GM21390 (cell line): ENCODE measurements around the gene GIPC3.
"Not testable (repeated sequence)": the region's sequence is repeated elsewhere in the genome, so short reads cannot be mapped to it uniquely, and the experiment has no call there.

ENCODE experiments used
- ATAC-seq: cut with Tn5 transposase; IDR thresholded peaks from one replicate; pipeline ENCODE4 v1.9.1; 2021; ENCODE audit not compliant: unreplicated experiment

The GIPC3 gene

DNA sequence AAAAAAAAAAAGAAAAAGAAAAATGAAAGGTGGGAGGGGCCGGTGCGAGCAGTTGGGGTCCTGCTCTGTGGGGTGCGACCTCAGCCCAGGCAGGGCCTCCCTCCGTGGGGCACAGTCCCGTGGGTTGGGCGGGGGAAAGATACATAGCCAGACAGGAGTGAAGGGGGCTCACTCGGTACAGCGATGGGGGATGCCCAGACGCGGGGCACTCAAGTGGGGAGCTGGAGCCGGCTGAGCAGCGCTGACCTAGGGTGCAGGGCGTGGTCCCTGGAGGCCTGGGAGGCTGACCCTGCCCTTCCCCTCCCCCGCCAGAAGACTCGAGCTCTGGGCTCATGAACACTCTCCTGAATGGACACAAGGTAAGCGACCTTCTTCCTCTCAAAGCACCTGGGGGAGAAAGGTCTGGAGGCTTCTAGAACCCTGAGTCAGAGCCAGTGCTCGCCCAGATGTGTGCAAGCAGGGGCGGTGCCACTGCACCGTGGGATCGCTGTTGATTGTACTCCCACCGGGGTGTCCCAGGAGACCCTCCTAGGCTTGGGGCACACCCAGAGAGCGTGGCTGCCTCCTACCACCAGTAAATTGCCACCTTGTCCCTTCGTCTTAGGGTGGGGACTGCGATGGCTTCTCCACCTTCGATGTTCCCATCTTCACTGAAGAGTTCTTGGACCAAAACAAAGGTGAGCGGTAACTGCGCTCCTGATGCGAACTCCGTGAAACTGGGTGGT, 9.2 kb upstream of the GIPC3 start:
- no peak for ATAC-seq

DNA sequence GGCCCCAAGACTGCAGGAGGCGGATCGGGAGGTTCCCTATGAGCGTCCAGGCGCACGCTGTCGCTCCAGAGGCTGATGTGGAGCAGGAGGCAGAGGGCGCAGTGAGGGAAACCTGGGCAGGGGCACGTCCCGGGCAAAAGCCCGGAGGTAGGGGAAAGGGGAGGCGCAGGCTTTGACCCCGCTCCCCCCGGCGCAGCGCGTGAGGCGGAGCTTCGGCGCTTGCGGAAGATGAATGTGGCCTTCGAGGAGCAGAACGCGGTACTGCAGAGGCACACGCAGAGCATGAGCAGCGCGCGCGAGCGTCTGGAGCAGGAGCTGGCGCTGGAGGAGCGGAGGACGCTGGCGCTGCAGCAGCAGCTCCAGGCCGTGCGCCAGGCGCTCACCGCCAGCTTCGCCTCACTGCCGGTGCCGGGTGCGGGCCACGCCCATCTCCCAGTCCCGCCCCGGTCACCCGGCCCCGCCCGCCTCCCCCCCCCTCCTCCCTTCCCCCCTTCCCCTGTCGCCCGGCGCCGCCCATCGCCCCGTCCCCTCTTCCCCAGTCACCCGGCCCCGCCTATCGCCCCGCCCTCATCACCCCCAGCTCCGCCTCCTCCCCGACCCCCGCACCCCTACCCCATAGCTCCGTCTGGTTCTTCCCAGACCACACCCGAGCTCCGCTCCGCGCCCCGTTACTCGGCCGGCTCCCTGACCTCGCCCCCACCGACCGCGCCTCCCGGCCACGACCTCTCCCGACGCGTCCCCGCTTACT, 8.4 kb upstream of the GIPC3 start:
- ATAC-seq = no peak

DNA sequence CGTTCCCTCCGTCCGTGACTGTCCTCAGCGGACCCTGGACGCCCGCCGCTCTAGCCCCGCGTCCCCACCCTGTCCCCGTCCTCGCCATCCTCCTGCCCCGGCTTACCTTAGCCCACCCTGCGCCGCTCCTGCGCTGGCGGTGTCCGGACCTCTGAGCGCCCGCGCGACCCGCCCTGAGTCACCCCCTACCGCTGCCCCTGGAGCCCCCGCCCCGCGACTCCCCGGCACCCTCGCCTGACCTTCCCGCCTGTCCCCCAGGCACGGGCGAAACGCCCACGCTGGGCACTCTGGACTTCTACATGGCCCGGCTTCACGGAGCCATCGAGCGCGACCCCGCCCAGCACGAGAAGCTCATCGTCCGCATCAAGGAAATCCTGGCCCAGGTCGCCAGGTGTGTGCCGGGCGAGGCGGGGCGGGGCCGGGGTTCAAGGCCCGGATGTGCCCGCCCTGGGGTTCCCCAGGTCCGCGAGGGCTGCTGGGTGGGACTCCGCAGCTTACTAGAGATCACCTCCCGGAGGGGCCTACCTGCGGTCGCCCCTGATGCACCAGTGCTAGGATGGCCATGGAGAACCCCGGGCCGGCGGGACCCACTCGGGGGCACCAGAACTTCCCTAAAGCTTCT, 7.4 kb upstream of the GIPC3 start:
- ATAC-seq = no peak

DNA sequence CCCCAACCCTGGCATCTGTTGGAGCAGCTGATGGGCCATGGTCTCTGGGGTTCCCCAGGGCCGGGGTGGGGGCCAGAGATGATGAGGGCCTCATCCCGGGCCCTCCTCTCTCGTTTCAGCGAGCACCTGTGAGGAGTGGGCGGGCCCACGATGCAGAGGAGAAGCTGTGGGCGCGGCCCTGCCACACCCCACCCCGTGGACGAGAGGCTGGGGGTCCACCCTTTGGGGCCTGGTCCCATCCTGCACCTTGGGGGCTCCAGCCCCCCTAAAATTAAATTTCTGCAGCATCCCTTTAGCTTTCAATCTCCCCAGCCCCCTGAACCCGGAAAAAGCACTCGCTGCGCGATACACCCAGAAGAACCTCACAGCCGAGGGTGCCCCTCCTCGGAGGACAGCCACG, 6.9 kb upstream of the GIPC3 start:
- ATAC-seq = no peak

DNA sequence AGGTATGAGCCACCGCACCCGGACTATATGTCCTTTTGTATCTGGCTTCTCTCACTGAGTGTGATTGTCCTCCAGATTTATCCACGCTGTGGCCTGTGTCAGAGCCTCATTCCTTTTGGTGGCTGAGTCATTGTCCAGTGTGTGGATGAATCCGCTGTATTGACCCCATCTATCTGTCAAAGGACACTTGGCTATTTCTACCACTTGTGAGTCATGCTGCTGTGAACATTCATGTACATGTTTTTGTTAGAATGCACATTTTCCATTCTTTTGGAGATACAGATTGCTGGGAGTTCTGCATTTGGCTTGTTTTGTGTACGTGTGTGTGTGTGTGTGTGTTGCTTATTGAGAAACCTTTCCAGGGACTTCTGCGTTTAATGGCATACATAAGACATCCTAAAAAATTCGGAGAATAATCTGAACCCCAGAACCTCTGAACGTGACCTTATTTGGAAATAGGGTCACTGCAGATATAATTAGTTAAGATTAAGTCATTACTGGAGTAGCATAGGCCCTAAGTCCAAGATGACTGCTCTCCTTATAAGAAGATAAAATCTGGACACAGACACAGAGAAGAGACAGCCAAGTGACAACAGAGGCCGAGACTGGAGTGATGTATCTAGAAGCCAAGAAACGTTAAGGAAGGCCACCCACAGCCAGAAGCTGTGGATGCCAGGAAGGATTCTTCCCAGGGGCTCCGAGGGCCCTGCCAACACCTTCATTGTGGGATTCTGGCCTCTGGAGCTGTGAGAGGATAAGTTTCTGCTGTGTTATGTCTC, 4.9 kb upstream of the GIPC3 start:
- no peak for ATAC-seq

DNA sequence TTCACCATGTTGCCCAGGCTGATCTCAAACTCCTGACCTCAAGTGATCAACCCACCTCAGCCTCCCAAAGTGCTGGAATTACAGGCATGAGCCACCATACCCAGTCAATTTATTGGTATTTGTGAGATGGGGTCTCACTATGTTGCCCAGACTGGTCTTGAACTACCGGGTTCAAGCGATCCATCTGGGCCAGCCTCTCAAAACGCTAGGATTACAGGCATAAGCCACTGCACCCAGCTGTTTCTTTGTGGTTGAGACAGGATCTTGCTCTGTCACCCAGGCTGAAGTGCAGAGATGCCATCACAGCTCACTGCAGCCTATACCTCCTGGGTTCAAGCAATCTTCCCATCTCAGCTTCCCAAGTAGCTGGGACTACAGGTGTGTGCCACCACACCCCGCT, 3.5 kb upstream of the GIPC3 start:
- ATAC-seq = not testable (repeated sequence)

DNA sequence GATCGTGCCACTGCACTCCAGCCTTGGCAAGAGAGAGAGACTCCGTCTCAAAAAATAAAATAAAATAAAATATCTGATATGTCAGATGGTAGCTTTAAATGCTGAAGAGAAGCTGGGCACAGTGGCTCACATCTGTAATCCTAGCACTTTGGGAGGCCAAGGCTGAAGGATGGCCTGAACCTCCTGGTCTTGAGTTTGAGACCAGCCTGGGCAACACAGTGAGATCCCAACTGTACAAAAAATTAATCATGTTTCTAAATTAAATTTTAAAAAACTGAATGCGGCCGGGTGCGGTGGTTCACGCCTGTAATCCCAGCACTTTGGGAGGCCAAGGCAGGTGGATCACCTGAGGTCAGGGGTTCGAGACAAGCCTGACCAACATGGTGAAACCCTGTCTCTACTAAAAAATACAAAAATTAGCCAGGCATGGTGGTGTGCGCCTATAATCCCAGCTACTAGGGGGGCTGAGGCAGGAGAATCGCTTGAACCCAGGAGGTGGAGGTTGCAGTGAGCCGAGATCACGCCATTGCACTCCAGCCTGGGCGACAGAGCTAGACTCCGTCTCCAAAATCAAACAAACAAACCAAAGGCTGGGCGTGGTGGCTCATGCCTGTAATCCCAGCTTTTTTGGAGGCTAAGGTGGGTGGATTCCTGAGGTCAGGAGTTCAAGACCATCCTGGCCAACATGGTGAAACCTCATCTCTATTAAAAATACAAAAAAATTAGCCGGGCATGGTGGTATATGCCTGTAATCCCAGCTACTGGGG, 1.1 kb upstream of the GIPC3 start:
- not testable (repeated sequence) for ATAC-seq

DNA sequence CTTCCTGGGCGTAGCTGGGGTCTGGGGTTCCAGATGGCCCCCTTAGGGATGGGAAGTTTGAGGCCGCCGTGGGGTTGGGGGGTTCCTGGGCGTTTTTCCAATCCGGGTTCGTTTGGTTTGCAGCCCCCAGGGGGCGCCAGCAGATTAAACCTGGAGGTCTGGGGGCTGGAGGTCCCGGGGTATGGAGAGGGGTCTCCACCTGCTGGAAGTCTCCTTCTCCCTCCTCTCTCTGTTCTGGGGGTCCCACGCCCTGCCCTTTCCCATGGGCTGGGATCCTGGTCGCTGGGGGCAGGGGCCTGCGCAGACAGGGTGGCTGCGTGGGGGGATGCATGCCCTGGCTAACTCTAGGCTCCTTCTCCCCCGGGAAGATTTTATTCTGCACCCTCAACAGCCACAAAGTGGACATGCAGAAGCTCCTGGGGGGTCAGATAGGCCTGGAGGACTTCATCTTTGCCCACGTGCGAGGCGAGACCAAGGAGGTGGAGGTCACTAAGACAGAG, 899 bp downstream of the GIPC3 start:
- no peak for ATAC-seq

DNA sequence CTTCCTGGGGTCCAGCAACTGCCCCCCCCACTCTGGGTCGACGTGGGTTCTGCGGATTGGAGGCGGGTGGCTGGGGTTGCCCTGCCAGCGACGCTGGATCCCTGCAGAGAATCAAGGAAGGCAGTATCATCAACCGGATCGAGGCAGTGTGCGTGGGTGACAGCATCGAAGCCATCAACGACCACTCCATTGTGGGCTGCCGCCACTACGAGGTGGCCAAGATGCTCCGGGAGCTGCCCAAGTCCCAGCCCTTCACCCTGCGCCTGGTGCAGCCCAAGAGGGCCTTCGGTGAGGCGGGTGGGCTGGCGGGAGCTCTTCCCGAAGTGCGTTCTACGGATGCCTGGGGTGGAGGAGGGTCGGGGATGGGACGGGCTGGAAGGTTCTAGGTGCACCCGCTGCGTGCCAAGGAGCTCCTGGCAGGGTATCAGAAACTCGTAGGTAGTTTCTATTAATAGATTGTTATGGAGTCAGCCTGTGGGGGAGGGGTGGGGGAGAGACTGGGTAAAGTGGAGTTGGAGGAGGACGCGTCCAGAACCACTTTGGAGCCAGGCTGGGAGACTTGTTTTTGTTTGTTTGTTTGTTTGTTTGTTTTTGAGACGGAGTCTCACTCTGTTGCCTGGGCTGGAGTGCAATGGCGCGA, 1.5 kb downstream of the GIPC3 start:
- no peak for ATAC-seq

DNA sequence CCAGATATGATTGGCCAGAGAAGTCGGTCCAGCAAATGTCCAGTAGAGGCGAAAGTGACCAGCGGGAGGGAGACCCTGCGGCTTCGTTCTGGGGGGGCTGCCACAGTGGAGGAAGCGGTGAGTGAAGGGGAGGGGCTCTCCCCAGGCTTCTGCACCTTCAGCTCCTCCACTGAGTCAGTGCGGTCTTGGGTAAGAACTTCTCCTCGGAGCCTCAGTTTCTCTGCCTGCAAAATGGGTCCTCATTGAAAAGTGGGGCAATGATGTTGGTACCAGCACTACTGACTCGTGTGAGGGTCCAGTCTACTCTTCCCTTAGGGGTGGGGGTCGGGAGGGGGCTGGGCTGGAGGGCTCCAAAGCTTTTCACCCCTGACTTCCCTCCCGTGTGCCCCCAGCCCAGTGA, 4.2 kb downstream of the GIPC3 start:
- ATAC-seq = no peak

DNA sequence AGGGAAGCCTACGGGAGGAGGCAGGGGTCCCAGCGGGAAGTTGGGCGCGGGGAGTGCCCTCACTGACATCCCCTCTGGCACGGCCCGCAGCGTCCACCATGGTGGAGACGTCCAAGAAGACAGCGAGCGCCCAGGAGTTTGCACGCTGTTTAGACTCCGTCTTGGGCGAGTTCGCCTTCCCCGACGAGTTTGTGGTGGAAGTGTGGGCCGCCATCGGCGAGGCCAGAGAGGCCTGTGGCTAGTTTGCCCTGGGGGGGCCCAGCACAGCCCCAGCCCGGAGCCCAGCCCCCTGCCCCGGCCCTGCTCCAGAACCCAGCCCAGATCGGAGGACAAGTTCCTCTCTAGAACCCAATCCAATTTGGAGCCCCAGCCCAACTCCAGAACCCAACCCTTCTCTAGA, 4.7 kb downstream of the GIPC3 start:
- ATAC-seq = no peak

DNA sequence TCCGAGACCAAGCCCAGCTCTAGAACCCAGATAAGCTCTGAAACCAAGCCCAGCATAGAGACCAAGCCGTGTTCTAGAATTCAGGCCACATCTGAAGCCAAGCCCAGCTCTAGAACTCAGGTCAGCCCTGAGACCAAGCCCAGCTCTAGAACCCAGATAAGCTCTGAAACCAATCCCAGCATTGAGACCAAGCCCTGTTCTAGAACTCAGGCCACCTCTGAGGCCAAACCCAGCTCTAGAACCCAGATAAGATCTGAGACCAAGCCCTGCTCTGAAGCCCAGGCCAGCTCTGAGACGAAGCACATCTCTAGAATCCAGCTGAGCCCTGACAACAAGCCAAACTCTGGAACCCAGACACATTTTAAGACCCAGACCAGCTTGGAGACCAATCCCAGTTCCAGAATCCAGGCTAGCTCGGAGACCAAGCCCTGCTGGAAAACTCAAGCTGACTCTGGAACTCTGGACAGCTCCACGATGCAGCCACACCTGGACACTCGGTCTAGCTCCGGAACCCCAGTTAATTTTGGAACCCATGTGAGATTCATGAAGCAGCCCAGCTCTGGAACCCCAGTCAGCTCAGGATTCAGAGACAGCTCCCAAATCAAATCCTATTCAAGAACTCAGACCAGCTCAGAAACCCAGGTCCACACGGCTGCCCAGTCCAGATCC, 5.8 kb downstream of the GIPC3 start:
- ATAC-seq = no peak

DNA sequence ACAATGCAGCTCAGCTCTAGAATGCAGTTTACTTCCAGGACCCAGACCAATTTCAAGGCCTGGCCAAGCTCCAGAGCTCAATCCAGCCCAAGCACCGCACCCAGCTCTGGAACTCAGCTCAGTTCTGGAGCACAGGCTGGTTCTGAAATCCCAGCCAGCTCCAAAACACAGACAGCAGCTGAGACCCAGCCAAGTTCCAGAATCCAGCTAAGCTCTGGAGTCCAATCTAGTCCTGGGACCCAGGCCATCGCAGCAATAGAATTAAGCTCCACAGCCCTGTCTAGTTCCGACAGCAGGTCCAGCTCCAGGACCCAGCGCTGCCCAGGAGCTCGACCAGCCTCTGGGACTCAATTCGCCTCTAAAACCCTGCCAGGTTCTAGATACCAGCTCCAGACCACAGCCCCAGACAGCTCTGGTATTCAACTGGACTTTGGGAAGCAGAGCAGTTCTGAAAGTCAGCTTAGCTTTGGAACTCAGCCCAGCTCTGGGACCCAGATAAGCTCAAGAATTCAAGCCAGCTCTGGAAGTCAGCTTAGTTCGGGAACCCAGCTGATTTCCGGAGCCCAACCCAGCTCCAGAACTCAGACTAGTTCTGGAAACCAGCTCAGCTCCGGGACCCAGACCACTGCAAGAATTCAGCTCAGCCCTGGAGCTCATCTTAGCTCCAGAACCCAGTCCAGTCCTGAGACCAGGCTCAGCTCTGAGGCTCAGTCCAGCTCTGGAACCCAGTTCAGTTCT, 6.8 kb downstream of the GIPC3 start:
- ATAC-seq = no peak

DNA sequence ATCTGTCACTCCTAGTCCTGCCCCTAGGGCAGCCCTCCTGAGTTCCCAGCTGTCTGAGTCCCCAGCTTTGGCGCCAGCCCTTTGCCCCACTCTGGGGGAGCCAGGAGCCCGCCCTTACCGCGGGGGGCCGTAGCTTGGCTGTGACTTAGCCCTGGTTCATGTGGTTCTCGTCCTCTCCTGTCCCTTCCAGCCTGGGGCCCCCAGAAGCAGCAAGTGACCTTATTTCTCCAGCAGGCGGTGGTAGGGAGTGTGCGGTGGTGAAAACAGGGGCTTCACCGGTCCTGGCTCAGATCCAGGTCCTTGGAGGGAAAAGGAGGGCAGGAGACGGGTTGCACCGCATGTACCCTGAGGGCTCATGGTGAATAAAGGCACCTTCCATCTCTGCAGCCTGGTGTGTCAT, 7.9 kb downstream of the GIPC3 start:
- ATAC-seq = no peak

DNA sequence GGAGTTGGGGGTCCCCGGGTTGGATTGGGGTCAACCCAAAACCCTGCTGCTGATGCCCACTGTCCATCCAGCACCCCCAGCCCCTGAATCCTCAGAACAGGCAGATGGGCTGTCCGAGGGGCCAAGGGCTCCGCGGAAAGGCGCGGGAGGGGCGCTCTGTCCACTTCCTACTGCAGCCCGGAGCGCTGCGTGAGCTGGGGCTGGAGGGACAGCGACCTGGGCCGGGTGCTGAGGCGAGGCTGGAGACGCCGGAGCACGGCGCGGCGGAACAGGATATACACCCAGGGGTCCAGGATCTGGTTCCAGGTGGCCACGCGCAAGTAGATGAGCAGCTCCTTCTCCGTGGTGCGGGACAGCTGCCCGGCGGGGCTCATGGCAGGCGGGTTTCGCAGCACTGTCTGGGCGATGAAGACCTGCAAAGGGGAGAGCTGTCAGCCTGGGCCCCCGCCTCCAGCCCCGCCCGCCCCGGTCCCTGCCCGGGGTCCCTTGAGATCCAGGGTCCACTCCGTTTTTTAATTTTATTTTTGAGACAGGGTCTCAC, 10.3 kb downstream of the GIPC3 start:
- ATAC-seq = no peak

DNA sequence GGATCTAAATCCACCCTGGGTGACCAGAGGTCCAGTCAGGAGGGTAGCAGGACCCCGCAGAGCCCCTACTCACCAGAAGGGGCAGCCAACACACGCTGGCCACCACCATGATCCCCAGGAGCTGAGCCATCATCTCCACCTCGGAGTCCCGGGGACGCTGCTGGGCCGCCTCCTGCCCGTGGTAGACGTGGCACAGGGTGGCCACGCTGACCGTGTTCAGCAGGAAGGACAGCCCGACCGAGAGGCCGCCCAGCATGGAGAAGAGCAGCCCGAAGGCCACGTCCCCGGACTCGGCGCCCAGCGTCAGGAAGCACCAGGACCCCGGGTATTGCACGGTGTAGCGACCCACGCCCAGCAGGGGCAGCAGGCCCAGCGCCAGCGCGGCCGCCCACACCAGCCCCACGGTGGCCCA, 14.5 kb downstream of the GIPC3 start:
- no peak for ATAC-seq

DNA sequence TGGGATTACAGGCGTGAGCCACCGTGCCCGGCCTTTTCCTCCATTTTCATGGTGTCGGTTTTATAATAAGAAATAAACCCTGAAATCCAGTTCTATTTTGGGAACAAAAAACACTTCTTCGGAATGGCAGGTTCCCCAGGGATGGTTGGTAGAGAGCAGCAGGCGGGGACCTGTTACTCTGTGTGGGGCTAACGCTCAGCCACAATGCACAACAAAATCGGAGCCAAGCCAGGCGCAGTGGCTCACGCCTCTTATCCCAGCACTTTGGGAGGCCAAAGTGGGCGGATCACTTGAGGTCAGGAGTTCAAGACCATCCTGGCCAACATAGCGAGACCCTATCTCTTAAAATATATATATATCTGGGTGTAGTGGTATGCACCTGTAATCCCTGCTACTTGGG, 15.7 kb downstream of the GIPC3 start:
- ATAC-seq = no peak

DNA sequence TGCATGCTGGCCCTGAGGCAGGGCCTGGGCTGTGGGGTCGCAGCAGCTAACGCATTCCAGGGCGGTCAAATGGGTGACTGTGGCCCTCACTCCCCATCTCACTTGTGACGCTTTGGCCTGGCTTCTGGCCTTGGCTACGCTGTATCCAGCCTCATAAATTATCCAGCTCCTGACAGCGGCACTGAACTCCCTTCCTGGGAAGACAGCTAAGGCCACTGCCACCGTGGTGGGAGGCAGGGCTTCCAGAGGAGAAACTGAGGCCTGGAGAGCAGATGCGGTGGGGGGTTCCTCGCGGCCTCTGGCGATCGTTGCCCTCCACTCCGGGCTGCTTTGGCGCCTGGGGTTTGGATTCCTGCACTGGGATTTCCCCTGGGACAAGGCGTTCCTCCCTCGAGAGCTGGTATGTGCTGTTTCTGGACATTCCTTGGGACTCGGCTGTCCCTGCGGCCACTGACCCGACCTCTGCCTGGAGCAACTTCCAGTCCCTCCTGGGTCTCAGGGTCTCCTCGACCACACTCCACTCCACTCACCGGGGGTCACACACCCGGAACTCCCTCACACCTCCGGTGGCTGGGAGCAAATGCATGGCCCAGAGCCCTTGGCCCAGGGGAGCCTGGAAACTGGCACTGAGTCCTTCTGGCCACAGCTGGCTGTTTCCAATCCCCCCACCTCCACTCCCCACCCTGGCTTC, 18.0 kb downstream of the GIPC3 start:
- no peak for ATAC-seq
